Memory B cell (primary cell): ENCODE measurements around the gene C3.
"Not testable (repeated sequence)": the region's sequence is repeated elsewhere in the genome, so short reads cannot be mapped to it uniquely, and the experiment has no call there.

ENCODE experiments used
- ATAC-seq: fragments of 150-1000 bp; cut with Tn5 transposase; 2 replicates; pipeline ENCODE4 v1.10.0; 2021; ENCODE audit warnings: low read depth, mild to moderate bottlenecking, moderate library complexity
- DNase-seq, 2 donors: peaks; one replicate each; pipeline ENCODE4 v3.0.0; 2022; ENCODE audit warnings: low spot score in 2 of 2
- H3K27ac Mint-ChIP-seq: one replicate; pipeline ENCODE4 v1.8.0; 2022; ENCODE audit warnings: mild to moderate bottlenecking, moderate library complexity, mixed read lengths
- H3K27me3 Mint-ChIP-seq: one replicate; pipeline ENCODE4 v1.8.0; 2022; ENCODE audit warnings: mixed read lengths
- H3K36me3 Mint-ChIP-seq: one replicate; pipeline ENCODE4 v1.8.0; 2022; ENCODE audit warnings: mild to moderate bottlenecking, mixed read lengths
- H3K4me1 Mint-ChIP-seq: one replicate; pipeline ENCODE4 v1.8.0; 2022; ENCODE audit warnings: mixed read lengths
- H3K4me3 Mint-ChIP-seq: one replicate; pipeline ENCODE4 v1.8.0; 2022; ENCODE audit warnings: mild to moderate bottlenecking, moderate library complexity, mixed read lengths
- H3K9me3 Mint-ChIP-seq: one replicate; pipeline ENCODE4 v1.8.0; 2022; ENCODE audit warnings: mixed read lengths

C3 gene

GRCh38 chr19:6651965-6652804 is 68.3 kb downstream of the C3 start:
- H3K4me1 Mint-ChIP-seq = peaks cover 8% of the 10 kb centered on the region
- no peak overlapping the region for H3K27ac Mint-ChIP-seq
- no peaks in the 10 kb centered on the region for H3K9me3 Mint-ChIP-seq
- H3K27me3 Mint-ChIP-seq = peaks cover 2% of the 10 kb centered on the region
- ATAC-seq = no peak
- H3K36me3 Mint-ChIP-seq = no peaks in the 10 kb centered on the region
- DNase-seq = no peak
- H3K4me3 Mint-ChIP-seq = no peak overlapping the region

GRCh38 chr19:6649185-6649584 is 71.3 kb downstream of the C3 start:
- Mint-ChIP-seq H3K27me3 (peaks cover 7% of the 10 kb centered on the region), H3K9me3 (no peaks in the 10 kb centered on the region), H3K27ac (no peak overlapping the region)

GRCh38 chr19:6648141-6648715 is 72.2 kb downstream of the C3 start:
- Mint-ChIP-seq H3K27me3 (peaks cover 7% of the 10 kb centered on the region), H3K4me3 (no peak overlapping the region)

More at GRCh38 chr19:6649185-6649584, 71.3 kb downstream of the C3 start:
- no peak for DNase-seq
- Mint-ChIP-seq H3K4me3 (no peak overlapping the region), H3K4me1 (peaks cover under 1% of the 10 kb centered on the region), H3K36me3 (no peaks in the 10 kb centered on the region)
- ATAC-seq = no peak

DNA sequence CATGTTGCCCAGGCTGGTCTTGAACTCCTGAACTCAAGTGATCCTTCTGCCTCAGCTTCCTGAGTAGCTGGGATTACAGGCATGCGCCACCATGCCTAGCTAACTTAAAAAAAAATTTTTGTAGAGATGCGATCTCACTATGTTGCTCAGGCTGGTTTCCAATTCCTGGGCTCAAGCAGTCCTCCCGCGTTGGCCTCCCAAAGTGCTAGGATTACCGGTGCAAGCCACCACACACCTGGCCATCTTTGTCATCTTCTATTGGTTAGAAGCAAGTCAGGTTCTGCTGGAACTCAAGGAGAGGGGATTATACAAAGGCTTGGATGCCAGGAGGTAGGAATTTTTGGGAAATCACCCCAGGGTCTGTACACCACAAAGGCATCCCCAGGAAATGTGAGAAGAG is 75.7 kb downstream of the C3 start:
- Mint-ChIP-seq H3K4me1 (peaks cover 9% of the 10 kb centered on the region), H3K9me3 (no peaks in the 10 kb centered on the region), H3K4me3 (no peak overlapping the region), H3K27me3 (peaks cover 7% of the 10 kb centered on the region), H3K27ac (no peak overlapping the region), H3K36me3 (no peaks in the 10 kb centered on the region)
- ATAC-seq (no peak), DNase-seq (no peak)

More at GRCh38 chr19:6648141-6648715, 72.2 kb downstream of the C3 start:
- no peak for DNase-seq
- Mint-ChIP-seq H3K9me3 (no peaks in the 10 kb centered on the region), H3K27ac (no peak overlapping the region), H3K4me1 (no peaks in the 10 kb centered on the region), H3K36me3 (no peaks in the 10 kb centered on the region)
- no peak for ATAC-seq

GRCh38 chr19:6640333-6640732 is 80.1 kb downstream of the C3 start:
- not testable (repeated sequence) for H3K4me3 Mint-ChIP-seq, DNase-seq, H3K9me3 Mint-ChIP-seq, ATAC-seq, H3K27ac Mint-ChIP-seq, H3K36me3 Mint-ChIP-seq, H3K4me1 Mint-ChIP-seq, H3K27me3 Mint-ChIP-seq

DNA sequence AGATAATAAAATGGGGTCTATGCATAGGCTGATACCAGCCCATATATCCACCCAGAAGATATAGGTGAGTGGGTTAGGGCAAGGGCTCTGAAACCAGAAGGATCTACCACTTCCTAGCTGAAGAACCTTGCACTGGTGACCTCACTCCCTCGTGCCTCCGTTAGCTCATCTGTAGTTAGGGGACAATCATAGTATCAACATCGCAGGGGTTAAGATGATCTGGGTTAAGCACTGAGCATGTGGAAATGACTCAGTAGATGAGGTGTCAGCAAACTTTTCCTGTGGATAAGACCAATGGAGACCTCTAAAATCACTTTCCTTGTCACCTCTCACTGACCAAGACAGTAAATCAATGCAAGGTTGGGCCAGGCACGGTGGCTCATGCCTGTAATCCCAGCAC is 81.0 kb downstream of the C3 start:
- Mint-ChIP-seq H3K27me3 (no peaks in the 10 kb centered on the region), H3K4me1 (peaks cover 9% of the 10 kb centered on the region), H3K9me3 (peaks cover under 1% of the 10 kb centered on the region), H3K27ac (no peak overlapping the region), H3K4me3 (no peak overlapping the region), H3K36me3 (no peaks in the 10 kb centered on the region)
- no peak for DNase-seq
- no peak for ATAC-seq

DNA sequence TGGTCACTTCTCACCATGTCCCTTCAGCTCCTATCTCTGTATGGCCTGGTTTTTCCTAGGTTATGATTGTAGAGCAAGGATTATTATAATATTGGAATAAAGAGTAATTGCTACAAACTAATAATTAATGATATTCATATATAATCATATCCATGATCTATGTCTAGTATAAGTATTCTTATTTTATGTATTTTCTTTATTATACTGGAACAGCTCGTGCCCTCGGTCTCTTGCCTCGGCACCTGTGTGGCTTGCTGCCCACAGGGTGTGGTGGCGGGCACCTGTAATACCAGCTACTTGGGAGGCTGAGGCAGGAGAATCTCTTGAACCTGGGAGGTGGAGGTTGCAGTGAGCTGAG is 87.0 kb downstream of the C3 start:
- ATAC-seq, H3K9me3 Mint-ChIP-seq, H3K27ac Mint-ChIP-seq, H3K4me3 Mint-ChIP-seq, DNase-seq, H3K27me3 Mint-ChIP-seq, H3K36me3 Mint-ChIP-seq: not testable (repeated sequence)
- H3K4me1 Mint-ChIP-seq = peaks cover 23% of the 10 kb centered on the region

GRCh38 chr19:6632747-6633455 is 87.5 kb downstream of the C3 start:
- ATAC-seq, H3K27ac Mint-ChIP-seq: not testable (repeated sequence)
- peak; percentile 35 to 42 for DNase-seq

DNA sequence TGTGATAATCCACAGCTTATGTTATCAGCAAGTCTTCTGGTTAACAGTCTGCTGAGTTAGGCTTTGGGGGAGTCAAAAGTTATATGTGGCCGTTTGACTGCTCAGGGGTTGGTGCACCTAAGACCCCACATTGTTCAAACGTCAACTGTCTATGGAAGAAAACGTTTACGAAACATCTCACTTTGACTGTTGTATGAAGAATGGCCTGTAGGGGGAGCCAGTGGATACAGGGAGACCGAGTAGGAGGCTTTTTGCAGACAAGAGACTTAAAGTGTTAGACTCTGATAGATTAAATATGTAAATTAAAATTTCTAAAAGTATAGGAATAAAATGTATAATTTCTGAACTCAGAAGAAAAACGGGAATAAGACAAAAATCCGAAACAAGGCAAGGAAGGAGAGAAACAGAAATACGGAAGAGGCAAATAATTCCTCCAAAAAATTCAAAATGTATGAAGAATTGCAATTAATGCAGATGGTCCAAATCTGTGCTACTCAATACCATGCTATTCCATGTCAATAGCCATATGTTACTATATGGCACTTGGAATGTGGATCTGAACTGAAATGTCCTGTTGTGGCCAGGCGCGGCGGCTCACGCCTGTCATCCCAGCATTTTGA is 88.3 kb downstream of the C3 start:
- DNase-seq (peak; percentile 90 to 92), ATAC-seq (peak; percentile 51)
- peaks cover 7% of the 10 kb centered on the region for H3K9me3 Mint-ChIP-seq
- peaks cover 2% of the 10 kb centered on the region for H3K36me3 Mint-ChIP-seq
- H3K27ac Mint-ChIP-seq = peak overlapping the region; percentile 68
- H3K4me3 Mint-ChIP-seq = no peak overlapping the region
- peaks cover 2% of the 10 kb centered on the region for H3K27me3 Mint-ChIP-seq
- peaks cover 23% of the 10 kb centered on the region for H3K4me1 Mint-ChIP-seq

More at GRCh38 chr19:6632747-6633455, 87.5 kb downstream of the C3 start:
- not testable (repeated sequence) for H3K9me3 Mint-ChIP-seq, H3K4me3 Mint-ChIP-seq, H3K36me3 Mint-ChIP-seq, H3K27me3 Mint-ChIP-seq
- peaks cover 23% of the 10 kb centered on the region for H3K4me1 Mint-ChIP-seq
